ENCODE measurements around the gene KCNIP2.

Gene KCNIP2

GRCh38 chr10:101843032-101844021, at the start of gene KCNIP2:
Gene KCNIP2, minus strand, starts transcription at chr10:101843800. Its CDS starts 232 bp downstream, at chr10:101843568.
- DNase-seq, result no peak

GRCh38 chr10:101892782-101893391, 49.3 kb upstream of the KCNIP2 start:
- DNase-seq, result no peak

- DNase-seq, result peak; percentile 36
Observed at GRCh38 chr10:101889256-101890210, 45.9 kb upstream of the KCNIP2 start.

GRCh38 chr10:101888251-101888949, 44.8 kb upstream of the KCNIP2 start:
- DNase-seq, result no peak

- no peak for DNase-seq
Observed at GRCh38 chr10:101887775-101888174, 44.2 kb upstream of the KCNIP2 start.

GRCh38 chr10:101886521-101887312, 43.1 kb upstream of the KCNIP2 start:
- DNase-seq, result no peak

GRCh38 chr10:101881036-101881774, 37.6 kb upstream of the KCNIP2 start:
- DNase-seq, result no peak

- no peak for DNase-seq
Observed at GRCh38 chr10:101880232-101880573, 36.6 kb upstream of the KCNIP2 start.

- DNase-seq, result no peak
Observed at GRCh38 chr10:101879456-101880231, 36.0 kb upstream of the KCNIP2 start.

- DNase-seq, result no peak
Observed at GRCh38 chr10:101878869-101879268, 35.3 kb upstream of the KCNIP2 start.

GRCh38 chr10:101875068-101875688, 31.6 kb upstream of the KCNIP2 start:
- no peak for DNase-seq

- no peak for DNase-seq
Observed at GRCh38 chr10:101874252-101874651, 30.7 kb upstream of the KCNIP2 start.

- no peak for DNase-seq
Observed at GRCh38 chr10:101867931-101868330, 24.3 kb upstream of the KCNIP2 start.

GRCh38 chr10:101859530-101859929, 15.9 kb upstream of the KCNIP2 start:
- DNase-seq, result no peak

- DNase-seq, result no peak
Observed at GRCh38 chr10:101858723-101859500, 15.3 kb upstream of the KCNIP2 start.

- DNase-seq, result no peak
Observed at GRCh38 chr10:101857802-101858476, 14.3 kb upstream of the KCNIP2 start.

GRCh38 chr10:101856626-101857025, 13.0 kb upstream of the KCNIP2 start:
- no peak for DNase-seq
